ENCODE results near the gene PSME4.
"Not testable (repeated sequence)": the region's sequence is repeated elsewhere in the genome, so short reads cannot be mapped to it uniquely, and the experiment has no call there.

PSME4 gene

GRCh38 chr2:53856272-53856671 lies 114.5 kb downstream of the PSME4 start:
- Mint-ChIP-seq H3K27ac (no peak overlapping the region), H3K36me3 (peaks cover 18% of the 10 kb centered on the region), H3K27me3 (no peaks in the 10 kb centered on the region), H3K4me3 (no peak overlapping the region), H3K9me3 (no peaks in the 10 kb centered on the region), H3K4me1 (no peaks in the 10 kb centered on the region)
- ATAC-seq (ENCODE audit: low read depth) (no peak), DNase-seq (ENCODE audit: low spot score in 2 of 2) (no peak)

- H3K27ac Mint-ChIP-seq: peak overlapping the region; percentile 52
- no peak for ATAC-seq (ENCODE audit: low read depth)
- no peaks in the 10 kb centered on the region for H3K4me1 Mint-ChIP-seq
- no peak overlapping the region for H3K4me3 Mint-ChIP-seq
- H3K9me3 Mint-ChIP-seq: no peaks in the 10 kb centered on the region
- no peak for DNase-seq (ENCODE audit: low spot score in 2 of 2)
- H3K36me3 Mint-ChIP-seq: peaks cover 18% of the 10 kb centered on the region
- H3K27me3 Mint-ChIP-seq: no peaks in the 10 kb centered on the region
These were observed 116.1 kb downstream of the PSME4 start for GRCh38 chr2:53854678-53855077.

GRCh38 chr2:53852532-53852931 lies 118.3 kb downstream of the PSME4 start:
- Mint-ChIP-seq H3K36me3 (peaks cover 17% of the 10 kb centered on the region), H3K9me3 (no peaks in the 10 kb centered on the region), H3K4me3 (no peak overlapping the region), H3K27me3 (no peaks in the 10 kb centered on the region), H3K27ac (no peak overlapping the region), H3K4me1 (no peaks in the 10 kb centered on the region)
- ATAC-seq (ENCODE audit: low read depth) (no peak), DNase-seq (ENCODE audit: low spot score in 2 of 2) (no peak)

- H3K4me3 Mint-ChIP-seq; DNase-seq (ENCODE audit: low spot score in 2 of 2); H3K4me1 Mint-ChIP-seq; H3K9me3 Mint-ChIP-seq; H3K27me3 Mint-ChIP-seq; H3K27ac Mint-ChIP-seq; ATAC-seq (ENCODE audit: low read depth): not testable (repeated sequence)
- H3K36me3 Mint-ChIP-seq: peaks cover 15% of the 10 kb centered on the region
These were observed 119.6 kb downstream of the PSME4 start for GRCh38 chr2:53851052-53851757.

- Mint-ChIP-seq H3K4me1 (peaks cover 6% of the 10 kb centered on the region), H3K27me3 (no peaks in the 10 kb centered on the region), H3K9me3 (peaks cover 4% of the 10 kb centered on the region), H3K4me3 (no peak overlapping the region), H3K27ac (no peak overlapping the region), H3K36me3 (peaks cover 4% of the 10 kb centered on the region)
- no peak for ATAC-seq (ENCODE audit: low read depth)
- DNase-seq (ENCODE audit: low spot score in 2 of 2): no peak
These were observed 122.7 kb downstream of the PSME4 start for GRCh38 chr2:53848062-53848461.

GRCh38 chr2:53843595-53843994 lies 127.2 kb downstream of the PSME4 start:
- Mint-ChIP-seq H3K36me3 (peaks cover 7% of the 10 kb centered on the region), H3K27me3 (no peaks in the 10 kb centered on the region), H3K4me3 (no peak overlapping the region), H3K4me1 (peaks cover 8% of the 10 kb centered on the region), H3K9me3 (peaks cover 4% of the 10 kb centered on the region), H3K27ac (no peak overlapping the region)
- ATAC-seq (ENCODE audit: low read depth): no peak
- no peak for DNase-seq (ENCODE audit: low spot score in 2 of 2)

GRCh38 chr2:53842891-53843290 lies 127.9 kb downstream of the PSME4 start:
- H3K4me3 Mint-ChIP-seq: no peak overlapping the region
- no peak overlapping the region for H3K27ac Mint-ChIP-seq
- H3K9me3 Mint-ChIP-seq: peaks cover 4% of the 10 kb centered on the region
- H3K36me3 Mint-ChIP-seq: peaks cover 4% of the 10 kb centered on the region
- H3K27me3 Mint-ChIP-seq: no peaks in the 10 kb centered on the region
- H3K4me1 Mint-ChIP-seq: peaks cover 8% of the 10 kb centered on the region
- DNase-seq (ENCODE audit: low spot score in 2 of 2): no peak
- no peak for ATAC-seq (ENCODE audit: low read depth)

- not testable (repeated sequence) for DNase-seq (ENCODE audit: low spot score in 2 of 2); H3K36me3 Mint-ChIP-seq; H3K4me1 Mint-ChIP-seq; ATAC-seq (ENCODE audit: low read depth); H3K27ac Mint-ChIP-seq; H3K4me3 Mint-ChIP-seq; H3K9me3 Mint-ChIP-seq; H3K27me3 Mint-ChIP-seq
These were observed 129.1 kb downstream of the PSME4 start for GRCh38 chr2:53841651-53842050.

- no peak for ATAC-seq (ENCODE audit: low read depth)
- H3K27me3 Mint-ChIP-seq: no peaks in the 10 kb centered on the region
- peaks cover 4% of the 10 kb centered on the region for H3K9me3 Mint-ChIP-seq
- H3K4me1 Mint-ChIP-seq: peaks cover 8% of the 10 kb centered on the region
- no peak for DNase-seq (ENCODE audit: low spot score in 2 of 2)
- peaks cover 5% of the 10 kb centered on the region for H3K36me3 Mint-ChIP-seq
- H3K4me3 Mint-ChIP-seq: no peak overlapping the region
- no peak overlapping the region for H3K27ac Mint-ChIP-seq
These were observed 130.2 kb downstream of the PSME4 start for GRCh38 chr2:53840580-53840979.

GRCh38 chr2:53829980-53830290 lies 140.9 kb downstream of the PSME4 start:
- Mint-ChIP-seq H3K36me3 (peaks cover 30% of the 10 kb centered on the region), H3K9me3 (peaks cover 12% of the 10 kb centered on the region)
- DNase-seq (ENCODE audit: low spot score in 2 of 2); H3K27me3 Mint-ChIP-seq; H3K4me3 Mint-ChIP-seq; H3K4me1 Mint-ChIP-seq; H3K27ac Mint-ChIP-seq; ATAC-seq (ENCODE audit: low read depth): not testable (repeated sequence)

GRCh38 chr2:53829273-53829979 lies 141.4 kb downstream of the PSME4 start:
- Mint-ChIP-seq H3K9me3 (peaks cover 10% of the 10 kb centered on the region), H3K27ac (no peak overlapping the region), H3K4me1 (no peaks in the 10 kb centered on the region), H3K27me3 (no peaks in the 10 kb centered on the region), H3K36me3 (peaks cover 28% of the 10 kb centered on the region), H3K4me3 (no peak overlapping the region)
- ATAC-seq (ENCODE audit: low read depth): no peak
- no peak for DNase-seq (ENCODE audit: low spot score in 2 of 2)

- Mint-ChIP-seq H3K4me3 (no peak overlapping the region), H3K36me3 (peaks cover 21% of the 10 kb centered on the region), H3K27ac (no peak overlapping the region), H3K9me3 (peaks cover 10% of the 10 kb centered on the region), H3K4me1 (no peaks in the 10 kb centered on the region), H3K27me3 (no peaks in the 10 kb centered on the region)
- ATAC-seq (ENCODE audit: low read depth): no peak
- DNase-seq (ENCODE audit: low spot score in 2 of 2): no peak
These were observed 142.5 kb downstream of the PSME4 start for GRCh38 chr2:53828331-53828730.

- no peak for ATAC-seq (ENCODE audit: low read depth)
- Mint-ChIP-seq H3K36me3 (peaks cover 21% of the 10 kb centered on the region), H3K9me3 (peaks cover 10% of the 10 kb centered on the region), H3K4me1 (no peaks in the 10 kb centered on the region), H3K27ac (peak overlapping the region; percentile 77), H3K27me3 (no peaks in the 10 kb centered on the region), H3K4me3 (no peak overlapping the region)
- no peak for DNase-seq (ENCODE audit: low spot score in 2 of 2)
These were observed 143.2 kb downstream of the PSME4 start for GRCh38 chr2:53827398-53828175.

GRCh38 chr2:53826587-53827397 lies 144.0 kb downstream of the PSME4 start:
- Mint-ChIP-seq H3K4me1 (no peaks in the 10 kb centered on the region), H3K27me3 (no peaks in the 10 kb centered on the region), H3K27ac (no peak overlapping the region)

More at GRCh38 chr2:53826587-53827397, 144.0 kb downstream of the PSME4 start:
- DNase-seq (ENCODE audit: low spot score in 2 of 2) (no peak), ATAC-seq (ENCODE audit: low read depth) (no peak)
- Mint-ChIP-seq H3K36me3 (peaks cover 23% of the 10 kb centered on the region), H3K4me3 (no peak overlapping the region), H3K9me3 (peaks cover 10% of the 10 kb centered on the region)
